ENCODE results near the gene OR2L3. TPM values are rescaled to one million over a fixed set of nuclear protein-coding genes. Genes with fewer than 3 reads are reported as not detected.
"Not testable (repeated sequence)": the region's sequence is repeated elsewhere in the genome, so short reads cannot be mapped to it uniquely, and the experiment has no call there.

The OR2L3 gene
- total RNA-seq, 1 experiment from 2014 or later = not detected

GRCh38 chr1:248083864-248084263, 37.2 kb downstream of the OR2L3 start:
- not testable (repeated sequence) for DNase-seq (ENCODE audit: low read depth in 1 of 2, low spot score in 2 of 2); H3K4me1 ChIP-seq (replicated peaks); H3K9me3 ChIP-seq (replicated peaks); H3K4me3 ChIP-seq; H3K27me3 ChIP-seq (replicated peaks); H3K36me3 ChIP-seq; H3K27ac ChIP-seq

GRCh38 chr1:248094884-248095283, 48.2 kb downstream of the OR2L3 start, which contains the start of gene OR2L13:
Gene OR2L13, plus strand, starts transcription at chr1:248095184. Its CDS starts 4,192 bp downstream, at chr1:248099376.
- Histone ChIP-seq H3K36me3 (no peaks in the 10 kb centered on the region), H3K4me3 (no peak within 1 kb of the TSS), H3K4me1 (replicated peaks) (no peaks in the 10 kb centered on the region), H3K27me3 (replicated peaks) (no peaks in the 10 kb centered on the region), H3K27ac (no peak within 1 kb of the TSS), H3K9me3 (replicated peaks) (no peaks in the 10 kb centered on the region)
- DNase-seq (ENCODE audit: low read depth in 1 of 2, low spot score in 2 of 2) = no peak

- Histone ChIP-seq H3K9me3 (replicated peaks) (no peaks in the 10 kb centered on the region), H3K4me3 (no peak overlapping the region), H3K4me1 (replicated peaks) (no peaks in the 10 kb centered on the region), H3K36me3 (no peaks in the 10 kb centered on the region), H3K27ac (no peak overlapping the region), H3K27me3 (replicated peaks) (no peaks in the 10 kb centered on the region)
- DNase-seq (ENCODE audit: low read depth in 1 of 2, low spot score in 2 of 2) = no peak
Measured at GRCh38 chr1:248098529-248098928, 51.9 kb downstream of the OR2L3 start.

GRCh38 chr1:248102847-248103246, 56.2 kb downstream of the OR2L3 start:
- Histone ChIP-seq H3K36me3 (no peaks in the 10 kb centered on the region), H3K9me3 (replicated peaks) (no peaks in the 10 kb centered on the region; the same call in 1 of the 2 replicates), H3K27ac (no peak overlapping the region), H3K4me1 (replicated peaks) (no peaks in the 10 kb centered on the region), H3K4me3 (no peak overlapping the region), H3K27me3 (replicated peaks) (no peaks in the 10 kb centered on the region)
- DNase-seq (ENCODE audit: low read depth in 1 of 2, low spot score in 2 of 2) = no peak

- no peaks in the 10 kb centered on the region for H3K36me3 ChIP-seq
- H3K9me3 ChIP-seq (replicated peaks) = peaks cover 12% of the 10 kb centered on the region
- H3K4me3 ChIP-seq = no peak overlapping the region
- no peaks in the 10 kb centered on the region for H3K27me3 ChIP-seq (replicated peaks)
- H3K27ac ChIP-seq = no peak overlapping the region
- DNase-seq (ENCODE audit: low read depth in 1 of 2, low spot score in 2 of 2) = no peak
- H3K4me1 ChIP-seq (replicated peaks) = no peaks in the 10 kb centered on the region
Measured at GRCh38 chr1:248111157-248111556, 64.5 kb downstream of the OR2L3 start.

Other genes with a start within 250 kb of the OR2L3 start
- not detected in 2 replicates for gene OR14A16, start 222.7 kb upstream of the OR2L3 start, total RNA-seq (2014; rRNA removed; shearing (Covaris generic))
- gene OR11L1, start 204.9 kb upstream of the OR2L3 start, total RNA-seq (2014; rRNA removed; shearing (Covaris generic)) = not detected in 2 replicates
- not detected in 2 replicates for gene TRIM58, start 189.6 kb upstream of the OR2L3 start, total RNA-seq (2014; rRNA removed; shearing (Covaris generic))
- gene OR2W3, start 151.2 kb upstream of the OR2L3 start, total RNA-seq (2014; rRNA removed; shearing (Covaris generic)) = not detected in 2 replicates
- gene OR2T8, start 126.6 kb upstream of the OR2L3 start, total RNA-seq (2014; rRNA removed; shearing (Covaris generic)) = not detected in 2 replicates
- not detected in 2 replicates for gene OR2AJ1, start 121.9 kb upstream of the OR2L3 start, total RNA-seq (2014; rRNA removed; shearing (Covaris generic))
- not detected in 2 replicates for gene OR2L8, start 98.0 kb upstream of the OR2L3 start, total RNA-seq (2014; rRNA removed; shearing (Covaris generic))
- not detected in 2 replicates for gene OR2AK2, start 81.6 kb upstream of the OR2L3 start, total RNA-seq (2014; rRNA removed; shearing (Covaris generic))
- not detected in 2 replicates for gene OR2L5, start 33.2 kb upstream of the OR2L3 start, total RNA-seq (2014; rRNA removed; shearing (Covaris generic))
- gene OR2L2, start 16.8 kb upstream of the OR2L3 start, total RNA-seq (2014; rRNA removed; shearing (Covaris generic)) = not detected in 2 replicates
- not detected in 2 replicates for gene OR2L13, start 48.3 kb downstream of the OR2L3 start, total RNA-seq (2014; rRNA removed; shearing (Covaris generic))
- not detected in 2 replicates for gene OR2M5, start 98.3 kb downstream of the OR2L3 start, total RNA-seq (2014; rRNA removed; shearing (Covaris generic))
- gene OR2M2, start 128.0 kb downstream of the OR2L3 start, total RNA-seq (2014; rRNA removed; shearing (Covaris generic)) = not detected in 2 replicates
- gene OR2M3, start 150.4 kb downstream of the OR2L3 start, total RNA-seq (2014; rRNA removed; shearing (Covaris generic)) = not detected in 2 replicates
- not detected in 2 replicates for gene OR2M4, start 184.6 kb downstream of the OR2L3 start, total RNA-seq (2014; rRNA removed; shearing (Covaris generic))
- gene OR2T33, start 231.1 kb downstream of the OR2L3 start, total RNA-seq (2014; rRNA removed; shearing (Covaris generic)) = not detected in 2 replicates

Measured in SJSA1 (cell line).